ENCODE measurements around the gene SLFN5.
"Not testable (repeated sequence)": the region's sequence is repeated elsewhere in the genome, so short reads cannot be mapped to it uniquely, and the experiment has no call there.

SLFN5 gene

GRCh38 chr17:35240861-35241260, 2.0 kb upstream of the SLFN5 start:
- DNase-seq (ENCODE audit: low read depth, low spot score), result no peak
- no peak overlapping the region for H3K27ac ChIP-seq

- DNase-seq (ENCODE audit: low read depth, low spot score), result no peak
- peak overlapping the region; percentile 99 for H3K27ac ChIP-seq
Measured at GRCh38 chr17:35241520-35241919, 1.4 kb upstream of the SLFN5 start.

GRCh38 chr17:35242158-35242804, 591 bp upstream of the SLFN5 start:
- H3K27ac ChIP-seq, result peak overlapping the region; percentile 99
- DNase-seq (ENCODE audit: low read depth, low spot score), result peak; percentile 81

- DNase-seq (ENCODE audit: low read depth, low spot score), result no peak
- peak overlapping the region; percentile 99 for H3K27ac ChIP-seq
Measured at GRCh38 chr17:35243561-35244340, 879 bp downstream of the SLFN5 start.

- peak; percentile 58 for DNase-seq (ENCODE audit: low read depth, low spot score)
- H3K27ac ChIP-seq, result peak overlapping the region; percentile 99
Measured at GRCh38 chr17:35244341-35245195, 1.7 kb downstream of the SLFN5 start.

GRCh38 chr17:35245196-35245486, 2.3 kb downstream of the SLFN5 start:
- H3K27ac ChIP-seq, result peak overlapping the region; percentile 99
- peak; percentile 81 for DNase-seq (ENCODE audit: low read depth, low spot score)

- peak overlapping the region; percentile 99 for H3K27ac ChIP-seq
- no peak for DNase-seq (ENCODE audit: low read depth, low spot score)
Measured at GRCh38 chr17:35252651-35253050, 9.8 kb downstream of the SLFN5 start.

- DNase-seq (ENCODE audit: low read depth, low spot score), result peak; percentile 57
- peak overlapping the region; percentile 99 for H3K27ac ChIP-seq
Measured at GRCh38 chr17:35254107-35254773, 11.4 kb downstream of the SLFN5 start.

GRCh38 chr17:35255316-35255715, 12.4 kb downstream of the SLFN5 start:
- no peak overlapping the region for H3K27ac ChIP-seq
- no peak for DNase-seq (ENCODE audit: low read depth, low spot score)

- peak overlapping the region; percentile 17 for H3K27ac ChIP-seq
- DNase-seq (ENCODE audit: low read depth, low spot score), result no peak
Measured at GRCh38 chr17:35256629-35257028, 13.8 kb downstream of the SLFN5 start.

GRCh38 chr17:35257208-35257659, 14.4 kb downstream of the SLFN5 start:
- peak; percentile 61 for DNase-seq (ENCODE audit: low read depth, low spot score)

GRCh38 chr17:35259001-35259400, 16.1 kb downstream of the SLFN5 start:
- no peak overlapping the region for H3K27ac ChIP-seq
- no peak for DNase-seq (ENCODE audit: low read depth, low spot score)

More at GRCh38 chr17:35257208-35257659, 14.4 kb downstream of the SLFN5 start:
- H3K27ac ChIP-seq, result peak overlapping the region; percentile 17

- no peak overlapping the region for H3K27ac ChIP-seq
- DNase-seq (ENCODE audit: low read depth, low spot score), result no peak
Measured at GRCh38 chr17:35265071-35265470, 22.2 kb downstream of the SLFN5 start.

- no peak overlapping the region for H3K27ac ChIP-seq
- no peak for DNase-seq (ENCODE audit: low read depth, low spot score)
Measured at GRCh38 chr17:35265566-35266141, 22.8 kb downstream of the SLFN5 start.

- not testable (repeated sequence) for DNase-seq (ENCODE audit: low read depth, low spot score); H3K27ac ChIP-seq
Measured at GRCh38 chr17:35274167-35275066, 31.5 kb downstream of the SLFN5 start.

- DNase-seq (ENCODE audit: low read depth, low spot score); H3K27ac ChIP-seq: not testable (repeated sequence)
Measured at GRCh38 chr17:35278454-35278853, 35.6 kb downstream of the SLFN5 start.

- H3K27ac ChIP-seq; DNase-seq (ENCODE audit: low read depth, low spot score): not testable (repeated sequence)
Measured at GRCh38 chr17:35278876-35279275, 36.0 kb downstream of the SLFN5 start.

GRCh38 chr17:35283767-35284166, 40.9 kb downstream of the SLFN5 start:
- no peak overlapping the region for H3K27ac ChIP-seq
- no peak for DNase-seq (ENCODE audit: low read depth, low spot score)

- no peak overlapping the region for H3K27ac ChIP-seq
- DNase-seq (ENCODE audit: low read depth, low spot score), result no peak
Measured at GRCh38 chr17:35284955-35285354, 42.1 kb downstream of the SLFN5 start.
